Brain microvascular endothelial cell (primary cell): ENCODE data around the gene PROK2.

ENCODE experiments used
- DNase-seq: peaks from one replicate; pipeline ENCODE4 v3.0.0-alpha.2; 2020
- H3K27ac ChIP-seq: fragments of 250-450 bp; sonication (Bioruptor Pico); 2 replicates; pipeline ENCODE4 v1.5.1; 2020; ENCODE audit warnings: mild to moderate bottlenecking, moderate library complexity
- H3K27me3 ChIP-seq: fragments of 250-450 bp; sonication (Bioruptor Pico); replicated peaks from 2 replicates; pipeline ENCODE4 v1.5.1; 2020; ENCODE audit warnings: mild to moderate bottlenecking
- H3K36me3 ChIP-seq: fragments of 250-450 bp; sonication (Bioruptor Pico); replicated peaks from 2 replicates; pipeline ENCODE4 v1.5.1; 2020; ENCODE audit warnings: mild to moderate bottlenecking
- H3K4me3 ChIP-seq: 2 replicates; pipeline ENCODE4 v1.5.1; 2011; ENCODE audit warnings: low read depth, mild to moderate bottlenecking, control low read depth, low read length, moderate library complexity
- in situ Hi-C: cut with HindIII; loops from 2 replicates; pipeline ENCODE4 v1.10.0; 2017; ENCODE audit warnings: low sequenced_read_pairs, low pct_ligation_motif_present
- TF ChIP-seq, protein P1 (sequence below): IDR thresholded peaks from 2 replicates; pipeline ENCODE4 v1.5.1; 2011; ENCODE audit warnings: low read depth, mild to moderate bottlenecking, moderate library complexity, low read length, control low read depth, inconsistent platforms; ENCODE audit errors: missing control alignments

The PROK2 gene

DNA sequence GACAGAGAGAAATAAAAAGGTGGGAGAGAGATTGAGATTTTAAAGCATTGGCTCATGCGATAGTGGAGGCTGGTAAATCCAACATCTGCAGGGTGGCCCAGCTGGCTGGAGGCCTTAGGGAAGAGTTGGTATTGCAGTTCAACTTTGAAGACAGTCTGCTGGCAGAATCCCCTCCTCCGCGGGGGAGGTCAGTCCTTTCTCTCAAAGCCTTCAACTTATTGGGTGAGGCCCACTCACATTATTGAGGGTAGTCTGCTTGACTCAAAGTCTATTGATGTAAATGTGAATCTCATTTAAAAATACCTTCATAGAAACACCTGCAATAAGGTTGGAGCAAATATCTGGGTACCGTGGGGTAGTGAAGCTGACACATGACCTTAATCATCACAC lies 31.8 kb upstream of the PROK2 start:
- no peak for DNase-seq
- Histone ChIP-seq H3K27me3 (no peaks in the 10 kb centered on the region), H3K4me3 (no peak overlapping the region), H3K36me3 (no peaks in the 10 kb centered on the region), H3K27ac (no peak overlapping the region)
- in situ Hi-C loops, result no loop called here
- TF ChIP-seq, protein P1, sequence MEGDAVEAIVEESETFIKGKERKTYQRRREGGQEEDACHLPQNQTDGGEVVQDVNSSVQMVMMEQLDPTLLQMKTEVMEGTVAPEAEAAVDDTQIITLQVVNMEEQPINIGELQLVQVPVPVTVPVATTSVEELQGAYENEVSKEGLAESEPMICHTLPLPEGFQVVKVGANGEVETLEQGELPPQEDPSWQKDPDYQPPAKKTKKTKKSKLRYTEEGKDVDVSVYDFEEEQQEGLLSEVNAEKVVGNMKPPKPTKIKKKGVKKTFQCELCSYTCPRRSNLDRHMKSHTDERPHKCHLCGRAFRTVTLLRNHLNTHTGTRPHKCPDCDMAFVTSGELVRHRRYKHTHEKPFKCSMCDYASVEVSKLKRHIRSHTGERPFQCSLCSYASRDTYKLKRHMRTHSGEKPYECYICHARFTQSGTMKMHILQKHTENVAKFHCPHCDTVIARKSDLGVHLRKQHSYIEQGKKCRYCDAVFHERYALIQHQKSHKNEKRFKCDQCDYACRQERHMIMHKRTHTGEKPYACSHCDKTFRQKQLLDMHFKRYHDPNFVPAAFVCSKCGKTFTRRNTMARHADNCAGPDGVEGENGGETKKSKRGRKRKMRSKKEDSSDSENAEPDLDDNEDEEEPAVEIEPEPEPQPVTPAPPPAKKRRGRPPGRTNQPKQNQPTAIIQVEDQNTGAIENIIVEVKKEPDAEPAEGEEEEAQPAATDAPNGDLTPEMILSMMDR, result no peak

GRCh38 chr3:71815340-71816067 lies 30.6 kb upstream of the PROK2 start:
- TF ChIP-seq, protein P1, result no peak
- Histone ChIP-seq H3K36me3 (no peaks in the 10 kb centered on the region), H3K27ac (no peak overlapping the region), H3K27me3 (no peaks in the 10 kb centered on the region), H3K4me3 (no peak overlapping the region)
- in situ Hi-C loops, result no loop called here
- no peak for DNase-seq

DNA sequence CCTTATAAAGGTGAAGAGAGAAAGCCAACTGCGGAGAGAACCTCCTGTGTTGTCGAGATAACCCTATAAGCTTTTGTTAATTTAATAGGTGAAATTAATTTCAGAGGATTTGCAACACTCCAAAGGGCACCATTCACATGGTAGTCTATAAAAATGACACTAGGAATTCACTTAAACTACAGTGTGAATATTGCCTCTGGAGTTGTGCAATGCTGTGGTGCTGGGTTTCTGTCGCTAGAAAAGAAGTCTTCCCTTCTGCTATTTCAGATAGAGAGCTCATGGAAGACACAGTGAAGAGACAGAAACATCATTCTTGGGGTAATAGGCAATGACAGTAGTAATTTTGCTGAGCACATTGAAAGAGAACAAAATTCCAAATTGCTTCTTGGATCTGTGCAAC lies 28.8 kb upstream of the PROK2 start:
- in situ Hi-C loops, result no loop called here
- no peak overlapping the region for H3K27ac ChIP-seq
- no peak for DNase-seq
- no peaks in the 10 kb centered on the region for H3K36me3 ChIP-seq
- TF ChIP-seq, protein P1, result no peak
- no peaks in the 10 kb centered on the region for H3K27me3 ChIP-seq
- no peak overlapping the region for H3K4me3 ChIP-seq

DNA sequence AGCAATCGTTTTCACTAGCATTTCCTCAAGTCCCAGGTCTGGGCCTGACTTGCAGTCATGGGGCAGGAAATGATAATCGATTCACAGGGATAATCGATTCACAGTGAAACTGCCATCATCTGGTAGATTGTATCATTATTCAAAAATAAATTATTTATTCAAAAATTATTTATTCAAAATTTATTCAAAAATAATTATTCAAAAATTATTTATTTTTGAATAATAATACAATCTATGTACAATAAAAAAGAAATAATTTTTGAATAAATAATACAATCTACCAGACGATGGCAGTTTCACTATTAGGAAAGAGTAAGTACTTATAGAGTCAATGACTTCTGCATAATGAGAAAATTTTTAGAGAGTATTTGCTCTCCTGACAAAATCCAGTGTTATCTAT lies 28.1 kb upstream of the PROK2 start:
- H3K4me3 ChIP-seq, result no peak overlapping the region
- TF ChIP-seq, protein P1, result no peak
- H3K36me3 ChIP-seq, result no peaks in the 10 kb centered on the region
- H3K27ac ChIP-seq, result no peak overlapping the region
- DNase-seq, result no peak
- no peaks in the 10 kb centered on the region for H3K27me3 ChIP-seq
- in situ Hi-C loops, result no loop called here

DNA sequence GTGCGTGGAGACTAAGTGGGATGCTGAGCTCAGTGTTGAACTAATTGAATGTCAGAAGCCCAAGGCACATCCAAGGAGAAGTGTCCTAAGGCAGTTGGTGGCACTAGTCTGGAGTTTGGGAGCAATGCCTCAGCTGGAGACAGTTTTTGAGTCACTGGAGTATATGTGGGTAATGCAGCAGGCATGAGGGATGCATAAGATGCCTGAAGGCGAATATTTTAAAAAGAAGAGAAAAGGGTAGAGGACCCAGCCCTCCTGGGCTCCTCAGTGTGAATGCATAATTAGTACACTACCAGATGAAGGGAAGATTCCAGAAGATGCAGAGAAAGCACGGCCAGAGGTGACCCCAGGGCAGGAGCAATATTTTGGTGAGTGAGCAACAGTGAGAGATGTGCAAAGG lies 25.1 kb upstream of the PROK2 start:
- in situ Hi-C loops, result no loop called here

More for the DNA sequence above, 25.1 kb upstream of the PROK2 start:
- Histone ChIP-seq H3K27me3 (no peaks in the 10 kb centered on the region), H3K4me3 (no peak overlapping the region), H3K36me3 (no peaks in the 10 kb centered on the region), H3K27ac (no peak overlapping the region)
- no peak for DNase-seq
- TF ChIP-seq, protein P1, result no peak
